Measurements from ENCODE around the gene NLRC5. TPM values are rescaled to one million over a fixed set of nuclear protein-coding genes. Genes with fewer than 3 reads are reported as not detected.

NLRC5 gene
- total RNA-seq = 100 to 1,000 TPM in 1 of 4 donors, 10 to 100 TPM in 3; 20.6 to 189 (median 43.2) TPM

- DNase-seq (ENCODE audit: low spot score) (peak; percentile 72), ATAC-seq (ENCODE audit: low FRiP score) (peak; percentile 91)
- TF ChIP-seq, protein P1, sequence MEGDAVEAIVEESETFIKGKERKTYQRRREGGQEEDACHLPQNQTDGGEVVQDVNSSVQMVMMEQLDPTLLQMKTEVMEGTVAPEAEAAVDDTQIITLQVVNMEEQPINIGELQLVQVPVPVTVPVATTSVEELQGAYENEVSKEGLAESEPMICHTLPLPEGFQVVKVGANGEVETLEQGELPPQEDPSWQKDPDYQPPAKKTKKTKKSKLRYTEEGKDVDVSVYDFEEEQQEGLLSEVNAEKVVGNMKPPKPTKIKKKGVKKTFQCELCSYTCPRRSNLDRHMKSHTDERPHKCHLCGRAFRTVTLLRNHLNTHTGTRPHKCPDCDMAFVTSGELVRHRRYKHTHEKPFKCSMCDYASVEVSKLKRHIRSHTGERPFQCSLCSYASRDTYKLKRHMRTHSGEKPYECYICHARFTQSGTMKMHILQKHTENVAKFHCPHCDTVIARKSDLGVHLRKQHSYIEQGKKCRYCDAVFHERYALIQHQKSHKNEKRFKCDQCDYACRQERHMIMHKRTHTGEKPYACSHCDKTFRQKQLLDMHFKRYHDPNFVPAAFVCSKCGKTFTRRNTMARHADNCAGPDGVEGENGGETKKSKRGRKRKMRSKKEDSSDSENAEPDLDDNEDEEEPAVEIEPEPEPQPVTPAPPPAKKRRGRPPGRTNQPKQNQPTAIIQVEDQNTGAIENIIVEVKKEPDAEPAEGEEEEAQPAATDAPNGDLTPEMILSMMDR (IDR thresholded peaks at IDR 0.05) = no peak
These were observed at the start of gene NLRC5 for GRCh38 chr16:56988948-56989945. Gene NLRC5 (plus strand): TSS chr16:56989557. CDS start chr16:57020713, 31,156 bp downstream.

DNA sequence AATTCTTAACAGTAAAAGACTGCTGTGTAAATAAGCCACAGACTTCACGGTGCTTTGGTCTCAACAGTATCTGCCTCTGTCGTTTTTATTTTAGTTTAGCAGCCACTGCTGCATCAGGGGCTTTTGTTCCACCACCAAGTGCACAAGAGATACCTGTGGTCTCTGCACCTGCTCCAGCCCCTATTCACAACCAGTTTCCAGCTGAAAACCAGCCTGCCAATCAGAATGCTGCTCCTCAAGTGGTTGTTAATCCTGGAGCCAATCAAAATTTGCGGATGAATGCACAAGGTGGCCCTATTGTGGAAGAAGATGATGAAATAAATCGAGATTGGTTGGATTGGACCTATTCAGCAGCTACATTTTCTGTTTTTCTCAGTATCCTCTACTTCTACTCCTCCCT, 49.6 kb upstream of the NLRC5 start:
- ATAC-seq (ENCODE audit: low FRiP score) = no peak
- TF ChIP-seq, protein P1 (IDR thresholded peaks at IDR 0.05) = no peak
- no peak for DNase-seq (ENCODE audit: low spot score)

- TF ChIP-seq, protein P1 (IDR thresholded peaks at IDR 0.05) = no peak
- DNase-seq (ENCODE audit: low spot score) (no peak), ATAC-seq (ENCODE audit: low FRiP score) (no peak)
These were observed 48.3 kb upstream of the NLRC5 start for GRCh38 chr16:56941092-56941491.

GRCh38 chr16:56941856-56942331, 47.5 kb upstream of the NLRC5 start:
- DNase-seq (ENCODE audit: low spot score) (no peak), ATAC-seq (ENCODE audit: low FRiP score) (no peak)
- TF ChIP-seq, protein P1 (IDR thresholded peaks at IDR 0.05) = no peak

GRCh38 chr16:56943761-56944375, 45.5 kb upstream of the NLRC5 start:
- TF ChIP-seq, protein P1 (IDR thresholded peaks at IDR 0.05) = no peak
- ATAC-seq (ENCODE audit: low FRiP score) (no peak), DNase-seq (ENCODE audit: low spot score) (no peak)

- no peak for ATAC-seq (ENCODE audit: low FRiP score)
- TF ChIP-seq, protein P1 (IDR thresholded peaks at IDR 0.05) = no peak
- DNase-seq (ENCODE audit: low spot score) = no peak
These were observed 44.2 kb upstream of the NLRC5 start for GRCh38 chr16:56944954-56945839.

All from omental fat pad (tissue), 4 donors.